PC-9 (cell line): ENCODE results near the gene DYSF. TPM values are rescaled to one million over a fixed set of nuclear protein-coding genes. Genes with fewer than 3 reads are reported as not detected.

Source experiments
- BruUV-seq: library from RNA; stranded (reverse); fragments of 400-500 nt; replicated peaks from 2 replicates; lab custom pipeline; 2021; lab: Mats Ljungman, UMichigan
- CTCF ChIA-PET: fragments of 300-600 bp; sonication (Branson Sonifier 250); formaldehyde crosslinking; loops from one replicate; lab custom pipeline; 2022; ENCODE audit warnings: antibody characterized with exemption; lab: Charles Lee
- POLR2A ChIA-PET: fragments of 300-600 bp; sonication (Branson Sonifier 250); formaldehyde crosslinking; loops from one replicate; lab custom pipeline; 2022; ENCODE audit warnings: antibody characterized with exemption; ENCODE audit not compliant: unreplicated experiment; lab: Charles Lee
- DNase-seq, 2 experiments: peaks; one replicate each; pipeline versions ENCODE4 v3.0.0 to v3.0.0-alpha.2; 2015 to 2022; ENCODE audit warnings: mixed read lengths in 1 of 2
- H2AFZ ChIP-seq: fragments of 200-600 bp; sonication (generic); 2 replicates; pipeline ENCODE4 v1.8.1; 2017; ENCODE audit warnings: antibody characterized with exemption
- H3F3A ChIP-seq: fragments of 200-600 bp; sonication (generic); 2 replicates; pipeline ENCODE4 v1.8.1; 2017; ENCODE audit warnings: antibody characterized with exemption, mild to moderate bottlenecking, low read depth; ENCODE audit not compliant: insufficient read depth
- H3K27ac ChIP-seq: fragments of 200-600 bp; sonication (generic); 2 replicates; pipeline ENCODE4 v1.6.1; 2016; ENCODE audit warnings: mixed run types
- H3K27me3 ChIP-seq: fragments of 200-600 bp; sonication (generic); 2 replicates; pipeline ENCODE4 v1.6.1; 2016; ENCODE audit warnings: low read depth, mixed run types; ENCODE audit not compliant: insufficient read depth
- H3K36me3 ChIP-seq: fragments of 200-600 bp; sonication (generic); 2 replicates; pipeline ENCODE4 v1.6.1; 2016; ENCODE audit warnings: low read depth, mixed run types
- H3K4me1 ChIP-seq: fragments of 200-600 bp; sonication (generic); replicated peaks from 2 replicates; pipeline ENCODE4 v1.6.1; 2016; ENCODE audit warnings: mixed run types; ENCODE audit not compliant: insufficient read depth
- H3K4me2 ChIP-seq: fragments of 200-600 bp; sonication (generic); 2 replicates; pipeline ENCODE4 v1.6.1; 2017; ENCODE audit warnings: mixed run types
- H3K4me3 ChIP-seq: fragments of 200-600 bp; sonication (generic); 2 replicates; pipeline ENCODE4 v1.6.1; 2016; ENCODE audit warnings: mixed run types
- H3K79me2 ChIP-seq: fragments of 200-600 bp; sonication (generic); 2 replicates; pipeline ENCODE4 v1.6.1; 2017; ENCODE audit warnings: low read depth, mixed run types
- H3K9me2 ChIP-seq: fragments of 200-600 bp; sonication (generic); 2 replicates; pipeline ENCODE4 v1.8.1; 2017; ENCODE audit warnings: mild to moderate bottlenecking; ENCODE audit not compliant: insufficient read depth
- H3K9me3 ChIP-seq: fragments of 200-600 bp; sonication (generic); 2 replicates; pipeline ENCODE4 v1.8.1; 2016; ENCODE audit warnings: low read depth; ENCODE audit not compliant: insufficient read depth
- H4K20me1 ChIP-seq: fragments of 200-600 bp; sonication (generic); 2 replicates; pipeline ENCODE4 v1.8.1; 2017; ENCODE audit not compliant: insufficient read depth
- EZH2 ChIP-seq: fragments of 200-600 bp; sonication (generic); IDR thresholded peaks from 2 replicates; pipeline ENCODE4 v1.8.0; 2017; ENCODE audit warnings: antibody characterized with exemption, low read depth
- intact Hi-C: fragments of 100-400 bp; cut with micrococcal nuclease; formaldehyde crosslinking; loops from one replicate; pipeline ENCODE4 v1.10.0; 2022; ENCODE audit not compliant: unreplicated experiment
- total RNA-seq: library from RNA; stranded (reverse); gene quantifications from 2 replicates; pipeline ENCODE4 v1.2.3, GENCODE V29; 2021
- TF ChIP-seq, protein P1 (sequence below): fragments of 200-600 bp; sonication (generic); conservative IDR thresholded peaks from 2 replicates; pipeline ENCODE4 v1.6.1; 2017; ENCODE audit warnings: mixed run types, antibody characterized with exemption, mild to moderate bottlenecking, moderate library complexity

DYSF gene
- total RNA-seq, 1 experiment from 2014 or later = 12.2 TPM

DNA sequence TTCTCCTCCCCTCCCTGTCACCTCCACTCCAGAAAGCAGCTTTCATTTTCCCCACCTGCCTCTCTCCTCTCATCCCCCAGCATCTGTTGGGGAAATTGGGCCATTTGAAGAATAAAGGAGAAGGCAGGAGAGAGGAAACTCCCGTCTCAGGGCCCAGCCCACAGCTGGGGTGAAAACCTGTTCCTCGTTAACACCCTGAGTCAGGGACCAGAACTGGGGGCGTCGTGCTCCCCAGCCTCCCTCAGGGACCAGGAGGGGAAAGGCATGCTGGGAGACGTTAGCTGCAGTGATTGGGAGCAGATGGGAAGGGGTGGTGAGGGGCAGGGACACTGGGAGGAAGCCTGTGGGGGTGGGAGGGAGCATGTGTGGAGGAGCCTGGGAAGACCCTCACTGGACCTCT, 251.3 kb downstream of the DYSF start:
- H3K9me3 ChIP-seq = no peaks in the 10 kb centered on the region
- POLR2A ChIA-PET = no interaction called here
- H3K79me2 ChIP-seq = no peaks in the 10 kb centered on the region
- H4K20me1 ChIP-seq = no peaks in the 10 kb centered on the region
- H3K4me1 ChIP-seq = no peaks in the 10 kb centered on the region
- no peaks in the 10 kb centered on the region for H3K9me2 ChIP-seq
- no peak for TF ChIP-seq EZH2
- TF ChIP-seq, protein P1, sequence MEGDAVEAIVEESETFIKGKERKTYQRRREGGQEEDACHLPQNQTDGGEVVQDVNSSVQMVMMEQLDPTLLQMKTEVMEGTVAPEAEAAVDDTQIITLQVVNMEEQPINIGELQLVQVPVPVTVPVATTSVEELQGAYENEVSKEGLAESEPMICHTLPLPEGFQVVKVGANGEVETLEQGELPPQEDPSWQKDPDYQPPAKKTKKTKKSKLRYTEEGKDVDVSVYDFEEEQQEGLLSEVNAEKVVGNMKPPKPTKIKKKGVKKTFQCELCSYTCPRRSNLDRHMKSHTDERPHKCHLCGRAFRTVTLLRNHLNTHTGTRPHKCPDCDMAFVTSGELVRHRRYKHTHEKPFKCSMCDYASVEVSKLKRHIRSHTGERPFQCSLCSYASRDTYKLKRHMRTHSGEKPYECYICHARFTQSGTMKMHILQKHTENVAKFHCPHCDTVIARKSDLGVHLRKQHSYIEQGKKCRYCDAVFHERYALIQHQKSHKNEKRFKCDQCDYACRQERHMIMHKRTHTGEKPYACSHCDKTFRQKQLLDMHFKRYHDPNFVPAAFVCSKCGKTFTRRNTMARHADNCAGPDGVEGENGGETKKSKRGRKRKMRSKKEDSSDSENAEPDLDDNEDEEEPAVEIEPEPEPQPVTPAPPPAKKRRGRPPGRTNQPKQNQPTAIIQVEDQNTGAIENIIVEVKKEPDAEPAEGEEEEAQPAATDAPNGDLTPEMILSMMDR = no peak
- intact Hi-C loops = no loop called here
- no TSS peak for BruUV-seq
- no peaks in the 10 kb centered on the region for H3K36me3 ChIP-seq
- no peak overlapping the region for H2AFZ ChIP-seq
- CTCF ChIA-PET = no interaction called here
- H3K27ac ChIP-seq = no peak overlapping the region
- no peak for DNase-seq
- H3F3A ChIP-seq = no peaks in the 10 kb centered on the region
- H3K4me2 ChIP-seq = no peak overlapping the region
- H3K27me3 ChIP-seq = 0 out of 2 replicates have a peak, but pooled peaks cover 5% of the 10 kb centered on the region
- no peak overlapping the region for H3K4me3 ChIP-seq

DNA sequence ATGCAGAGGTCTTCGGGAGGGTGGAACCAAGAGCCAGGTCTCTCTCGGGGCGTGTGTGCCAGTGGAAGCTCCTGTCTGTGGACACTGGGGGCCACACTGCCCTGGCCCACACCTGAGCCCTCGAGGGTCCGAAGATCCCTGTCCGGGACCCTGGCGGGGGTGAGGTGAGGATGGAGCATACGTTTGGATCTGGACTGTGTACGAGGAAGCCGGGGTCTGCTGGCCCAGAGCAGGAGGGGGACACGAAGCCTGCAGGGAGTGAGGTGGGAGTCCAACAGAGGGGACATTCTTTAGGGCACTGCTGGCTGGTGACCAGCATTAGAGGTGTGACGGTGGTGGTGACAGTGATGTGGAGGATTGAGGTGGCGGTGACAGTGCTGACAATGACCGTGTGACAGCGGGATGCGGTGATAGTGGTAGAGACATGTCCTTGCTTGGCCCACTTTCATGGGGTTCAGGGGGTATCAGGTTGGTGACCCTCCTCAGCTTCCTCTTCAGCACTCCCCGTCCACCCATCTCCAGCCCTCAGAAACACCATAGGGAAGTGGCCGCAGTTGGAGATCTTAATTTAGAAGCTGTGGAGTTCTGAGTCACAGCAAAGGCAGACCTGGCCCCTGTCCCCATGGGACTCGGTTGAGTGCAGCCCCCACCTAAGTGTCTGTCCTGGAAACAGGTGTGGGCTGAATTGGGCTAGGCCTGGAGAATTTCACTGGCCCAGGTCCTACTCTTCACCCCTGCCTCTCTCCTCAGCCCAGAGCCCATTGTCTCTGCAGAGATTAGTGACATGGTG, 252.0 kb downstream of the DYSF start:
- H3K36me3 ChIP-seq = no peaks in the 10 kb centered on the region
- DNase-seq = no peak
- intact Hi-C loops = no loop called here

DNA sequence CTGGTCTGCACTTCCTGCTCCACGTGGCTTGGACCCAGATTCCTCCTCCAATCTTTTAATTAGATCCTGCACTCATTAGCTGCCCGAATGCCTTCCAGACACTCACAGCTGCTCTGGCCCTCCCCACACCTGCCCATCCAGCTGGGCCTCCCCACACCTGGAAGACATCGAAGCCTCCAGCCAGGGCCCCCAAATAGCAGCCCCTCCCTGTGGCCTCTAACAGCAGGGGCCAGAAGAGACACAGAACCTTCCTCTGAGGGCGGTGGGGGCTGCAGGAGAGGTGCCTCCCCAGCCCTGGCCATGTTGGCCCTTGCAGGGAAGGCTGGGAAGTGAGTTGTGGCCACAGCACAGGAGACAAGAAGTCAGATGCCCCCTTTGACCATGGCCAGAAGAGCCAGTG, 252.8 kb downstream of the DYSF start:
- Histone ChIP-seq H4K20me1 (no peaks in the 10 kb centered on the region), H3K27ac (no peak overlapping the region), H3K4me3 (no peak overlapping the region), H3K36me3 (no peaks in the 10 kb centered on the region), H2AFZ (no peak overlapping the region), H3K79me2 (no peaks in the 10 kb centered on the region), H3K9me3 (no peaks in the 10 kb centered on the region), H3F3A (no peaks in the 10 kb centered on the region), H3K27me3 (0 out of 2 replicates have a peak, but pooled peaks cover 5% of the 10 kb centered on the region), H3K4me2 (no peak overlapping the region), H3K4me1 (no peaks in the 10 kb centered on the region), H3K9me2 (no peaks in the 10 kb centered on the region)
- DNase-seq = no peak
- POLR2A ChIA-PET = no interaction called here
- intact Hi-C loops = no loop called here
- TF ChIP-seq, protein P1 = no peak
- no peak for TF ChIP-seq EZH2
- CTCF ChIA-PET = no interaction called here
- no TSS peak for BruUV-seq

More for the DNA sequence above, 252.0 kb downstream of the DYSF start:
- Histone ChIP-seq H3F3A (no peaks in the 10 kb centered on the region), H3K27ac (no peak overlapping the region), H3K79me2 (no peaks in the 10 kb centered on the region), H3K4me2 (no peak overlapping the region), H4K20me1 (no peaks in the 10 kb centered on the region), H3K9me2 (no peaks in the 10 kb centered on the region), H3K9me3 (no peaks in the 10 kb centered on the region), H3K27me3 (0 out of 2 replicates have a peak, but pooled peaks cover 5% of the 10 kb centered on the region), H3K4me3 (no peak overlapping the region), H3K4me1 (no peaks in the 10 kb centered on the region), H2AFZ (no peak overlapping the region)
- ChIA-PET POLR2A (no interaction called here), CTCF (no interaction called here)
- TF ChIP-seq, protein P1 = no peak
- no peak for TF ChIP-seq EZH2
- BruUV-seq = no TSS peak
